T-cell (primary cell): ENCODE data around the gene SFTPB. TPM values are rescaled to one million over a fixed set of nuclear protein-coding genes. Genes with fewer than 3 reads are reported as not detected.

Experiments used
- ATAC-seq, 4 experiments: fragments of 200-7000 bp in 3 of 4; fragments of 150-1000 bp in 1 of 4; cut with Tn5 transposase; replicated peaks in 1 of 4; 1 replicate in 3 of 4; 2 replicates in 1 of 4; pipeline ENCODE4 v1.10.0; 2021; ENCODE audit warnings: moderate library complexity in 3 of 4, mild to moderate bottlenecking in 2 of 4, moderate number of reproducible peaks in 1 of 4
- CTCF ChIA-PET, 2 donors: fragments of 300-600 bp; sonication (Branson Sonifier 250); formaldehyde crosslinking; loops; one replicate each; lab custom pipeline; 2022; ENCODE audit warnings: antibody characterized with exemption in 2 of 2; lab: Charles Lee
- POLR2A ChIA-PET, 2 donors: fragments of 300-600 bp; sonication (Branson Sonifier 250); formaldehyde crosslinking; loops; one replicate each; lab custom pipeline; 2022; ENCODE audit warnings: antibody characterized with exemption in 2 of 2; lab: Charles Lee
- DNase-seq, 35 experiments: peaks; one replicate each; pipeline versions ENCODE4 v3.0.0 to v3.0.0-alpha.2; 2013 to 2023
- H3K27ac ChIP-seq: one replicate; pipeline ENCODE4 v1.5.1; 2013; ENCODE audit warnings: low read length
- H3K27me3 ChIP-seq, 2 experiments: replicated peaks in 1 of 2; 1 replicate in 1 of 2; 2 replicates in 1 of 2; pipeline versions ENCODE4 v1.6.1 to v1.7.0; 2013; ENCODE audit warnings: low read length in 1 of 2, mixed read lengths in 1 of 2; ENCODE audit not compliant: control insufficient read depth in 2 of 2, insufficient read depth in 2 of 2; ENCODE audit errors: extremely low read depth in 1 of 2
- H3K36me3 ChIP-seq, 2 donors: 1 replicate in 1 of 2; 2 replicates in 1 of 2; pipeline versions ENCODE4 v1.6.1 to v1.7.0; 2013; ENCODE audit warnings: low read length in 1 of 2; ENCODE audit not compliant: control insufficient read depth in 2 of 2, insufficient read depth in 1 of 2; ENCODE audit errors: extremely low read depth in 1 of 2
- H3K4me1 ChIP-seq, 2 experiments: 1 replicate in 1 of 2; 2 replicates in 1 of 2; pipeline versions ENCODE4 v1.6.1 to v1.7.0; 2013; ENCODE audit warnings: low read length in 2 of 2, mixed read lengths in 1 of 2; ENCODE audit not compliant: insufficient read depth in 2 of 2, control insufficient read depth in 1 of 2; ENCODE audit errors: extremely low read depth in 1 of 2
- H3K4me3 ChIP-seq, 2 donors: 1 replicate in 1 of 2; 2 replicates in 1 of 2; pipeline versions ENCODE4 v1.5.1 to v1.7.0; 2013; ENCODE audit warnings: mild to moderate bottlenecking in 2 of 2, low read length in 1 of 2, moderate library complexity in 1 of 2; ENCODE audit not compliant: control insufficient read depth in 1 of 2; ENCODE audit errors: extremely low read depth in 1 of 2
- H3K9me3 ChIP-seq: 2 replicates; pipeline ENCODE4 v1.7.0; 2013
- H3K27ac Mint-ChIP-seq, 2 donors: one replicate each; pipeline ENCODE4 v1.8.0; 2020 to 2021; ENCODE audit warnings: mild to moderate bottlenecking in 2 of 2, mixed read lengths in 2 of 2
- H3K27me3 Mint-ChIP-seq, 2 donors: one replicate each; pipeline ENCODE4 v1.8.0; 2021 to 2022; ENCODE audit warnings: mixed read lengths in 2 of 2
- H3K36me3 Mint-ChIP-seq: one replicate; pipeline ENCODE4 v1.8.0; 2021; ENCODE audit warnings: mixed read lengths
- H3K4me1 Mint-ChIP-seq, 3 donors: one replicate each; pipeline ENCODE4 v1.8.0; 2020 to 2022; ENCODE audit warnings: mixed read lengths in 3 of 3, mild to moderate bottlenecking in 1 of 3
- H3K4me3 Mint-ChIP-seq, 3 donors: one replicate each; pipeline ENCODE4 v1.8.0; 2020 to 2022; ENCODE audit warnings: mild to moderate bottlenecking in 3 of 3, mixed read lengths in 3 of 3, moderate library complexity in 3 of 3
- H3K9me3 Mint-ChIP-seq, 3 donors: one replicate each; pipeline ENCODE4 v1.8.0; 2020 to 2022; ENCODE audit warnings: mixed read lengths in 3 of 3
- WGBS: methylation state at CpG from one replicate; pipeline ENCODE4 v1.1.5; 2013; ENCODE audit warnings: missing lambda C conversion rate; ENCODE audit not compliant: insufficient coverage; 5-methylcytosine and 5-hydroxymethylcytosine counted together
- total RNA-seq, 35 experiments: library from RNA in 6 of 35; stranded (reverse) in 6 of 35; fragments of 120-200 nt in 1 of 35; gene quantifications; one replicate each; pipeline versions ENCODE4 v1.2.1 to v1.2.4 and lab custom pipeline; 2013 to 2026

Gene SFTPB
- total RNA-seq, 5 donors from 2014 or later (not counting 1 experiment from before 2014, with no cell fraction given), result 11.6 to 18.6 (median 16.0) TPM; not detected in 2

- Histone ChIP-seq H3K4me1 (peaks cover 0 to 10% of the 10 kb centered on the region in 2 experiments), H3K27me3 (peaks cover 0 to 11% of the 10 kb centered on the region in 2 experiments), H3K4me3 (no peak overlapping the region), H3K9me3 (no peaks in the 10 kb centered on the region), H3K27ac (no peak overlapping the region), H3K36me3 (no peaks in the 10 kb centered on the region)
- CTCF ChIA-PET, result no interaction called here
- Mint-ChIP-seq H3K27me3 (no peaks in the 10 kb centered on the region), H3K9me3 (no peaks in the 10 kb centered on the region), H3K4me3 (no peak overlapping the region), H3K36me3 (no peaks in the 10 kb centered on the region), H3K27ac (no peak overlapping the region), H3K4me1 (peaks cover 3 to 13% (median 8%) of the 10 kb centered on the region in 3 donors)
- ATAC-seq (no peak), DNase-seq (no peak)
- POLR2A ChIA-PET, result no interaction called here
- no CpG with 5 or more reads among the region's 8 CpGs for WGBS
These were observed 30.9 kb upstream of the SFTPB start for GRCh38 chr2:85698880-85699254.

GRCh38 chr2:85698184-85698879 lies 30.3 kb upstream of the SFTPB start:
- WGBS, result 41% methylated on average over 4 of the region's 11 CpGs
- H3K36me3 Mint-ChIP-seq, result no peaks in the 10 kb centered on the region
- H3K4me3 ChIP-seq, result peak overlapping the region in 1 of 2 donors; percentile 41
- H3K27ac Mint-ChIP-seq, result no peak overlapping the region
- H3K9me3 Mint-ChIP-seq, result no peaks in the 10 kb centered on the region
- no peaks in the 10 kb centered on the region for H3K9me3 ChIP-seq
- POLR2A ChIA-PET, result no interaction called here
- H3K4me1 Mint-ChIP-seq, result peaks cover 3 to 14% (median 3%) of the 10 kb centered on the region in 3 donors
- DNase-seq (no peak), ATAC-seq (no peak)
- peaks cover 0 to 11% of the 10 kb centered on the region in 2 experiments for H3K27me3 ChIP-seq
- H3K27me3 Mint-ChIP-seq, result no peaks in the 10 kb centered on the region
- no peaks in the 10 kb centered on the region for H3K36me3 ChIP-seq
- CTCF ChIA-PET, result no interaction called here
- no peak overlapping the region for H3K27ac ChIP-seq
- H3K4me3 Mint-ChIP-seq, result no peak overlapping the region
- peaks cover 0 to 15% of the 10 kb centered on the region in 2 experiments for H3K4me1 ChIP-seq

GRCh38 chr2:85697716-85698115 lies 29.7 kb upstream of the SFTPB start:
- Mint-ChIP-seq H3K4me3 (no peak overlapping the region), H3K4me1 (peaks cover 0 to 8% (median 3%) of the 10 kb centered on the region in 3 donors), H3K9me3 (no peaks in the 10 kb centered on the region), H3K27me3 (no peaks in the 10 kb centered on the region), H3K27ac (no peak overlapping the region), H3K36me3 (no peaks in the 10 kb centered on the region)
- H3K9me3 ChIP-seq, result no peaks in the 10 kb centered on the region
- CTCF ChIA-PET, result no interaction called here
- ATAC-seq, result no peak
- WGBS, result 100% methylated on average over 1 of the region's 2 CpGs
- POLR2A ChIA-PET, result no interaction called here
- no peaks in the 10 kb centered on the region for H3K36me3 ChIP-seq
- H3K4me3 ChIP-seq, result peak overlapping the region in 1 of 2 donors; percentile 41
- no peak overlapping the region for H3K27ac ChIP-seq
- H3K4me1 ChIP-seq, result peaks cover 0 to 19% of the 10 kb centered on the region in 2 experiments
- no peak for DNase-seq
- peaks cover 0 to 11% of the 10 kb centered on the region in 2 experiments for H3K27me3 ChIP-seq

- Mint-ChIP-seq H3K27me3 (no peaks in the 10 kb centered on the region), H3K4me3 (no peak overlapping the region), H3K9me3 (no peaks in the 10 kb centered on the region), H3K36me3 (no peaks in the 10 kb centered on the region), H3K27ac (no peak overlapping the region), H3K4me1 (peaks cover 0 to 2% (median 0%) of the 10 kb centered on the region in 3 donors)
- Histone ChIP-seq H3K27ac (no peak overlapping the region), H3K4me1 (peaks cover 0 to 22% of the 10 kb centered on the region in 2 experiments), H3K4me3 (peak overlapping the region in 1 of 2 donors; percentile 41), H3K9me3 (no peaks in the 10 kb centered on the region), H3K36me3 (no peaks in the 10 kb centered on the region), H3K27me3 (peaks cover 0 to 11% of the 10 kb centered on the region in 2 experiments)
- ATAC-seq, result no peak
- ChIA-PET POLR2A (interaction anchor here in 1 of 2 donors (0.7 kb wide), 1 partner anchor 10 kb away, joined by 4 read pairs; no protein-coding TSS in a partner anchor), CTCF (interaction anchor here in 1 of 2 donors (0.7 to 0.8 kb wide), 2 partner anchors 11 to 771 kb away, joined by 3 to 4 read pairs; no protein-coding TSS in a partner anchor)
- 84% methylated on average over 3 of the region's 3 CpGs for whole genome bisulfite sequencing
- no peak for DNase-seq
These were observed 29.1 kb upstream of the SFTPB start for GRCh38 chr2:85697096-85697495.

- no peaks in the 10 kb centered on the region for H3K36me3 ChIP-seq
- Mint-ChIP-seq H3K4me1 (peaks cover 0 to 2% (median 0%) of the 10 kb centered on the region in 3 donors), H3K36me3 (no peaks in the 10 kb centered on the region), H3K27ac (peak overlapping the region; percentile 15 to 52), H3K27me3 (no peaks in the 10 kb centered on the region), H3K9me3 (no peaks in the 10 kb centered on the region), H3K4me3 (peak overlapping the region; percentile 23 to 60 (median 57))
- POLR2A ChIA-PET, result interaction anchor here in 1 of 2 donors (0.7 kb wide), 1 partner anchor 9 kb away, joined by 4 read pairs; no protein-coding TSS in a partner anchor
- peak overlapping the region in 1 of 2 donors; percentile 41 for H3K4me3 ChIP-seq
- no peak for DNase-seq
- peak overlapping the region; percentile 71 for H3K27ac ChIP-seq
- ATAC-seq, result no peak
- peaks cover 0 to 11% of the 10 kb centered on the region in 2 experiments for H3K27me3 ChIP-seq
- CTCF ChIA-PET, result interaction anchor here in 1 of 2 donors (0.7 to 0.8 kb wide), 2 partner anchors 12 to 772 kb away, joined by 3 to 4 read pairs; no protein-coding TSS in a partner anchor
- peaks cover 0 to 26% of the 10 kb centered on the region in 2 experiments for H3K4me1 ChIP-seq
- 80% methylated on average over 10 of the region's 12 CpGs for WGBS
- H3K9me3 ChIP-seq, result no peaks in the 10 kb centered on the region
These were observed 28.0 kb upstream of the SFTPB start for GRCh38 chr2:85695691-85696668.

- peaks cover 0 to 11% of the 10 kb centered on the region in 2 experiments for H3K27me3 ChIP-seq
- H3K9me3 ChIP-seq, result no peaks in the 10 kb centered on the region
- H3K27ac ChIP-seq, result peak overlapping the region; percentile 71
- POLR2A ChIA-PET, result no interaction called here
- no peaks in the 10 kb centered on the region for H3K27me3 Mint-ChIP-seq
- H3K4me1 Mint-ChIP-seq, result peaks cover 0 to 2% (median 0%) of the 10 kb centered on the region in 3 donors
- no peaks in the 10 kb centered on the region for H3K36me3 Mint-ChIP-seq
- H3K4me1 ChIP-seq, result peaks cover 0 to 26% of the 10 kb centered on the region in 2 experiments
- WGBS, result 90% methylated on average over 3 of the region's 11 CpGs
- peak overlapping the region in 1 of 2 donors; percentile 41 for H3K4me3 ChIP-seq
- peak overlapping the region; percentile 19 to 52 for H3K27ac Mint-ChIP-seq
- peak overlapping the region; percentile 23 to 60 (median 57) for H3K4me3 Mint-ChIP-seq
- H3K36me3 ChIP-seq, result no peaks in the 10 kb centered on the region
- no peak for ATAC-seq
- CTCF ChIA-PET, result interaction anchor here in 1 of 2 donors (1.0 kb wide), 1 partner anchor 9 kb away, joined by 3 read pairs; no protein-coding TSS in a partner anchor
- H3K9me3 Mint-ChIP-seq, result no peaks in the 10 kb centered on the region
- no peak for DNase-seq
These were observed 27.1 kb upstream of the SFTPB start for GRCh38 chr2:85695121-85695520.
